ENCODE results near the gene CALML6.

- TF ChIP-seq YY1 (IDR thresholded peaks at IDR 0.05; ENCODE audit: low read depth, low read length), result no peak
- TF ChIP-seq EGR1 (IDR thresholded peaks at IDR 0.05; ENCODE audit: borderline replicate concordance in 1 of 2, low read depth in 2 of 2, low read length in 2 of 2), result no peak
- no peak for TF ChIP-seq SPI1 (IDR thresholded peaks at IDR 0.05; ENCODE audit: borderline replicate concordance, insufficient read depth, low read depth, low read length)
- no peak for TF ChIP-seq CTCF (IDR thresholded peaks at IDR 0.05 in 2 of 3, conservative IDR thresholded peaks at IDR 0.05 in 1 of 3; ENCODE audit: control insufficient read depth in 2 of 3, extremely low read depth in 1 of 3, insufficient read depth in 1 of 3, low read depth in 3 of 3, low read length in 3 of 3)
- TF ChIP-seq SUZ12 (IDR thresholded peaks at IDR 0.05; ENCODE audit: unreplicated experiment), result no peak
- TF ChIP-seq EP300 (IDR thresholded peaks at IDR 0.05; ENCODE audit: borderline replicate concordance in 1 of 2, control insufficient read depth in 1 of 2, low read depth in 2 of 2, low read length in 2 of 2), result no peak
- TF ChIP-seq REST (IDR thresholded peaks at IDR 0.05; ENCODE audit: low read depth, low read length), result no peak
- no peak for TF ChIP-seq ZBED1 (IDR thresholded peaks at IDR 0.05; ENCODE audit: borderline replicate concordance)
- TF ChIP-seq NR2C1 (IDR thresholded peaks at IDR 0.05), result no peak
- TF ChIP-seq PBX3 (IDR thresholded peaks at IDR 0.05; ENCODE audit: insufficient replicate concordance, low read depth, low read length), result no peak
- no peak for TF ChIP-seq POLR2AphosphoS5 (IDR thresholded peaks at IDR 0.05; ENCODE audit: low read length)
- TF ChIP-seq RAD21 (IDR thresholded peaks at IDR 0.05; ENCODE audit: insufficient read depth, low read depth, low read length), result no peak
Observed at GRCh38 chr1:1901641-1902294, 13.3 kb upstream of the CALML6 start.

Data from GM12878 (cell line).